Neuronal stem cell (in vitro differentiated cells): ENCODE results near the gene P4HA1.

ENCODE experiments used
- DNase-seq: peaks from one replicate; pipeline ENCODE4 v3.0.0-alpha.2; 2013; ENCODE audit warnings: low spot score
- H2AFZ ChIP-seq: one replicate; pipeline ENCODE4 v1.6.1; 2013; ENCODE audit warnings: mild to moderate bottlenecking, low read length, inconsistent platforms
- H2AK5ac ChIP-seq: 2 replicates; pipeline ENCODE4 v1.6.1; 2013; ENCODE audit warnings: low read depth, mild to moderate bottlenecking, inconsistent platforms, low read length, moderate library complexity, mixed read lengths
- H2BK120ac ChIP-seq: 2 replicates; pipeline ENCODE4 v1.6.1; 2013; ENCODE audit warnings: low read depth, mild to moderate bottlenecking, inconsistent platforms, low read length, moderate library complexity, mixed read lengths
- H2BK12ac ChIP-seq: one replicate; pipeline ENCODE4 v1.6.1; 2013; ENCODE audit warnings: low read length, inconsistent platforms
- H2BK15ac ChIP-seq: 2 replicates; pipeline ENCODE4 v1.6.1; 2013; ENCODE audit warnings: mild to moderate bottlenecking, low read length, inconsistent platforms, mixed read lengths
- H2BK5ac ChIP-seq: one replicate; pipeline ENCODE4 v1.6.1; 2013; ENCODE audit warnings: inconsistent platforms, mild to moderate bottlenecking, low read length, moderate library complexity
- H3K14ac ChIP-seq: one replicate; pipeline ENCODE4 v1.6.1; 2013; ENCODE audit warnings: low read length, inconsistent platforms
- H3K18ac ChIP-seq: 2 replicates; pipeline ENCODE4 v1.6.1; 2013; ENCODE audit warnings: low read length, inconsistent platforms
- H3K23ac ChIP-seq: 2 replicates; pipeline ENCODE4 v1.6.1; 2013; ENCODE audit warnings: low read depth, mild to moderate bottlenecking, mixed read lengths, low read length, inconsistent platforms; ENCODE audit not compliant: poor library complexity
- H3K27ac ChIP-seq: replicated peaks from 3 replicates; pipeline ENCODE4 v1.5.1; 2013; ENCODE audit warnings: low read length, inconsistent platforms
- H3K27me3 ChIP-seq, 3 experiments: 2 replicates each; pipeline ENCODE4 v1.6.1; 2013; ENCODE audit warnings: low read length in 3 of 3, mild to moderate bottlenecking in 2 of 3, inconsistent platforms in 1 of 3, low read depth in 1 of 3, mixed read lengths in 1 of 3, moderate library complexity in 1 of 3; ENCODE audit not compliant: control insufficient read depth in 3 of 3, insufficient read depth in 3 of 3
- H3K36me3 ChIP-seq, 2 donors: replicated peaks in 1 of 2; 2 replicates each; pipeline ENCODE4 v1.6.1; 2013; ENCODE audit warnings: low read length in 2 of 2; ENCODE audit not compliant: control insufficient read depth in 2 of 2, insufficient read depth in 2 of 2
- H3K4ac ChIP-seq: 2 replicates; pipeline ENCODE4 v1.6.1; 2013; ENCODE audit warnings: inconsistent platforms, mild to moderate bottlenecking, low read length, moderate library complexity
- H3K4me1 ChIP-seq, 2 donors: 1 replicate in 1 of 2; 2 replicates in 1 of 2; pipeline ENCODE4 v1.6.1; 2013; ENCODE audit warnings: low read length in 2 of 2, low read depth in 1 of 2; ENCODE audit not compliant: control insufficient read depth in 2 of 2, insufficient read depth in 1 of 2
- H3K4me2 ChIP-seq: one replicate; pipeline ENCODE4 v1.6.1; 2013; ENCODE audit warnings: mild to moderate bottlenecking, low read length, inconsistent platforms; ENCODE audit not compliant: insufficient read depth, poor library complexity, severe bottlenecking
- H3K4me3 ChIP-seq, 2 donors: 2 replicates each; pipeline ENCODE4 v1.5.1; 2013; ENCODE audit warnings: low read length in 2 of 2, mild to moderate bottlenecking in 2 of 2, inconsistent platforms in 1 of 2, moderate library complexity in 1 of 2
- H3K79me1 ChIP-seq: one replicate; pipeline ENCODE4 v1.6.1; 2013; ENCODE audit warnings: low read depth, mild to moderate bottlenecking, inconsistent platforms, low read length, moderate library complexity
- H3K9ac ChIP-seq: one replicate; pipeline ENCODE4 v1.6.1; 2013; ENCODE audit warnings: mild to moderate bottlenecking, low read depth, low read length, inconsistent platforms; ENCODE audit not compliant: poor library complexity
- H3K9me3 ChIP-seq, 2 donors: replicated peaks in 1 of 2; 2 replicates each; pipeline versions ENCODE3 to v1.6.1; 2013; ENCODE audit warnings: low read length in 2 of 2, mild to moderate bottlenecking in 2 of 2, inconsistent platforms in 1 of 2, low read depth in 1 of 2, mixed read lengths in 1 of 2, moderate library complexity in 1 of 2; ENCODE audit not compliant: control insufficient read depth in 2 of 2, insufficient read depth in 1 of 2
- H4K8ac ChIP-seq: one replicate; pipeline ENCODE4 v1.6.1; 2013; ENCODE audit warnings: low read depth, mild to moderate bottlenecking, inconsistent platforms, low read length, moderate library complexity
- H4K91ac ChIP-seq: one replicate; pipeline ENCODE4 v1.6.1; 2013; ENCODE audit warnings: low read length, low read depth, mild to moderate bottlenecking, inconsistent platforms; ENCODE audit not compliant: poor library complexity
- WGBS, 2 donors: extraction: QIAGEN DNeasy Blood & Tissue Kit; methylation state at CpG; one replicate each; pipeline ENCODE4 v1.1.7; 2013; ENCODE audit warnings: missing lambda C conversion rate in 2 of 2, mixed read lengths in 1 of 2; ENCODE audit not compliant: insufficient read length in 2 of 2, insufficient replicate concordance in 1 of 2; ENCODE audit errors: extremely low coverage in 2 of 2; 5-methylcytosine and 5-hydroxymethylcytosine counted together

Gene P4HA1

DNA sequence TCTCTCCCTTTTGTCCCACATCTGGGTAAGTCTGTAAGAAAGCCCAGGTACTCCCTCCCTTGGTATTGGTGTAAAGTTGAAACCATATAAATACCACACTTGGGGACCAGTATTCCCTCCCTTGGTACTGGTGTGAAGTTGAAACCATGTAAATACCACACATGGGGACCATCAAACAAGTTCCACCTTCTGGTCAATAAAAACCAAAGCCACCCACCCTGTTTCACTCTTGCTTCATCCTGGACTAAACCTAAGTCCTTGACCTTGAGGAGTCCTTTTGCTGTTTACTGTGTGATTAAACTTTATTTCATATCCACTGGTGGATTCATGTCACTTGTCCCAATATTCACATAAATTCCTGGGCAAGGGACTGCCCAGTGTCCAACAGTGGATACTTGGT lies 8.4 kb downstream of the P4HA1 start:
- Histone ChIP-seq H4K91ac (no peak overlapping the region), H4K8ac (no peak overlapping the region), H3K79me1 (peaks cover 2% of the 10 kb centered on the region)

DNA sequence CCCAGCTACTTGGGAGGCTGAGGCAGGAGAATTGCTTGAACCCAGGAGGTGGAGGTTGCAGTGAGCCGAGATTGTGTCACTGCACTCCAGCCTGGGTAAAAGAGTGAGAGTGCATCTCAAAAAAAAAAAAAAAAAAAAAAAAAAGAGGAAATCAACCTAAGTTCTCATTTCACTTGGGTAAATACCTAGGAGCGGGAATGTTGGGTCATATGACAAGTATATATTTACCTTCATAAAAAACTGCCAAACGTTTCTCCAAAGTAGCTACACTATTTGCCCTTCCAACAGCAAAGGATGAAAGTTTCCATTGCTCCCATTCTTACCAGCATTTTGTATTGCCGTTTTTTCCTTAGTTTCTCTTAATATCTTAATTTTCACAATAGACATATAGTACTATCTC lies 9.8 kb downstream of the P4HA1 start:
- Histone ChIP-seq H3K23ac (no peak overlapping the region), H3K27ac (no peak overlapping the region), H3K14ac (no peak overlapping the region), H3K18ac (no peak overlapping the region), H3K9ac (no peak overlapping the region), H3K27me3 (no peaks in the 10 kb centered on the region), H2BK5ac (no peak overlapping the region), H4K91ac (no peak overlapping the region), H2BK120ac (no peak overlapping the region), H2BK15ac (no peak overlapping the region), H3K4me2 (no peak overlapping the region), H3K4me3 (no peak overlapping the region), H3K4ac (no peak overlapping the region), H3K9me3 (no peaks in the 10 kb centered on the region), H3K79me1 (peaks cover 2% of the 10 kb centered on the region), H4K8ac (no peak overlapping the region), H2AK5ac (no peak overlapping the region), H3K36me3 (peaks cover 0 to 6% of the 10 kb centered on the region in 2 donors), H2AFZ (no peak overlapping the region), H2BK12ac (no peak overlapping the region), H3K4me1 (no peaks in the 10 kb centered on the region)
- WGBS, 2 donors, result no CpG with 5 or more reads among the region's 4 CpGs
- no peak for DNase-seq

More for the DNA sequence above, 8.4 kb downstream of the P4HA1 start:
- Histone ChIP-seq H2BK120ac (no peak overlapping the region), H2BK15ac (no peak overlapping the region), H3K9me3 (no peaks in the 10 kb centered on the region), H2BK12ac (no peak overlapping the region), H3K27me3 (no peaks in the 10 kb centered on the region), H3K36me3 (peaks cover 0 to 6% of the 10 kb centered on the region in 2 donors), H3K18ac (no peak overlapping the region), H3K27ac (no peak overlapping the region), H3K4me2 (no peak overlapping the region), H2AK5ac (no peak overlapping the region), H2AFZ (no peak overlapping the region), H3K4me3 (no peak overlapping the region), H3K14ac (no peak overlapping the region), H2BK5ac (no peak overlapping the region), H3K23ac (no peak overlapping the region), H3K4me1 (no peaks in the 10 kb centered on the region), H3K4ac (no peak overlapping the region), H3K9ac (no peak overlapping the region)
- no peak for DNase-seq

DNA sequence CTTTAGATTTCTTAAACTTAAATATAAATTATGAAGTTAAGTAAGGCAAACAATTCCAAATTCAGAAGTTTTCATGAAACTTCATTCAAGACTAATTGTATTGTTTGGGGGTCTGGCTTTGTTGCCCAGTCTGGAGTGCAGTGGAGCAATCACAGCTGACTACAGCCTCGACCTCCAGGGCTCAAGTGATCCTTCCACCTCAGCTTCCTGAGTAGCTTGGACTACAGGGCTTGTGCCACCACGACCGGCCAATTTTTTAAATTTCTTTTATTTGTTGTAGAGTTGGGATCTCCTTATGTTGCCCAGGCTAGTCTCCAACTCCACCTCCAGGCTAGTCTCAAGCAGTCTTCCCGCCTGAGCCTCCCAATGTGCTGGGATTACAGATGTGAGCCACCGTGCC lies 12.5 kb downstream of the P4HA1 start:
- H3K4me3 ChIP-seq, result no peak overlapping the region
- H4K91ac ChIP-seq, result no peak overlapping the region
- no peaks in the 10 kb centered on the region for H3K4me1 ChIP-seq
- no peaks in the 10 kb centered on the region for H3K27me3 ChIP-seq
- H3K4me2 ChIP-seq, result no peak overlapping the region
- H2BK15ac ChIP-seq, result no peak overlapping the region
- H3K79me1 ChIP-seq, result no peaks in the 10 kb centered on the region
- H3K14ac ChIP-seq, result no peak overlapping the region
- no peak overlapping the region for H2AFZ ChIP-seq
- no peak for DNase-seq
- no peaks in the 10 kb centered on the region for H3K9me3 ChIP-seq
- H3K27ac ChIP-seq, result no peak overlapping the region
- H2AK5ac ChIP-seq, result no peak overlapping the region
- no peak overlapping the region for H3K23ac ChIP-seq
- H3K9ac ChIP-seq, result no peak overlapping the region
- peaks cover 0 to 14% of the 10 kb centered on the region in 2 donors for H3K36me3 ChIP-seq
- no peak overlapping the region for H2BK5ac ChIP-seq
- WGBS, 2 donors, result no CpG with 5 or more reads among the region's 5 CpGs
- H3K18ac ChIP-seq, result no peak overlapping the region
- H2BK12ac ChIP-seq, result no peak overlapping the region
- no peak overlapping the region for H3K4ac ChIP-seq
- no peak overlapping the region for H2BK120ac ChIP-seq
- no peak overlapping the region for H4K8ac ChIP-seq

DNA sequence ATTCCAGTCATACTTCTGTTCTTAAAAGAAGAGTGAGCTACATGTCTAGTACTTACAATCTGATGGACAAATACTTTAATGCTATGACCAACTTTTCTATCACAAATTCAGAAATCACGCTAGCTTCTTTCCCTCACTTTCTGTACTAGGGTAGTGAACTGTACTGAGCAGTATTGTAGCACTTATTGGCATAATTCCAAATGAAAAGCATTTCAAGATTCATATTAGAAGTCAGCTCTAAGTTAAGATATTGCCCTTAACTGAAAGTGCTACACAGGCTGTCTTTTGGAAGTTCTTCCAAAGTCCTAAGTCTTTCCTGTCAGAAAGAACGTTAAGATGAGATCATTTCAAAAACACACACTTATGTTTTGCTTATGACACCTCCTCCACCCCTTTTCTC lies 13.4 kb downstream of the P4HA1 start:
- H3K27me3 ChIP-seq, result no peaks in the 10 kb centered on the region
- no peak overlapping the region for H3K4me2 ChIP-seq
- no peak overlapping the region for H2BK120ac ChIP-seq
- H4K91ac ChIP-seq, result no peak overlapping the region
- H2BK15ac ChIP-seq, result no peak overlapping the region
- H4K8ac ChIP-seq, result no peak overlapping the region
- no peak overlapping the region for H2BK5ac ChIP-seq
- no peak overlapping the region for H2AK5ac ChIP-seq
- no peak overlapping the region for H3K4me3 ChIP-seq
- DNase-seq, result no peak
- H3K36me3 ChIP-seq, result peaks cover 0 to 15% of the 10 kb centered on the region in 2 donors
- no peaks in the 10 kb centered on the region for H3K4me1 ChIP-seq
- H3K79me1 ChIP-seq, result no peaks in the 10 kb centered on the region
- WGBS, 2 donors, result no CpG with 5 or more reads among the region's 2 CpGs
- no peak overlapping the region for H3K9ac ChIP-seq
- no peak overlapping the region for H3K18ac ChIP-seq
- H3K4ac ChIP-seq, result no peak overlapping the region
- no peak overlapping the region for H2AFZ ChIP-seq
- H3K9me3 ChIP-seq, result no peaks in the 10 kb centered on the region
- no peak overlapping the region for H3K23ac ChIP-seq
- no peak overlapping the region for H2BK12ac ChIP-seq
- H3K27ac ChIP-seq, result no peak overlapping the region
- H3K14ac ChIP-seq, result no peak overlapping the region
